T-helper 2 cell (primary cell): ENCODE measurements around the gene ZHX3.

Source experiments
- DNase-seq, 5 experiments: peaks; one replicate each; pipeline versions ENCODE4 v3.0.0 to v3.0.0-alpha.2; 2012 to 2022

ZHX3 gene

DNA sequence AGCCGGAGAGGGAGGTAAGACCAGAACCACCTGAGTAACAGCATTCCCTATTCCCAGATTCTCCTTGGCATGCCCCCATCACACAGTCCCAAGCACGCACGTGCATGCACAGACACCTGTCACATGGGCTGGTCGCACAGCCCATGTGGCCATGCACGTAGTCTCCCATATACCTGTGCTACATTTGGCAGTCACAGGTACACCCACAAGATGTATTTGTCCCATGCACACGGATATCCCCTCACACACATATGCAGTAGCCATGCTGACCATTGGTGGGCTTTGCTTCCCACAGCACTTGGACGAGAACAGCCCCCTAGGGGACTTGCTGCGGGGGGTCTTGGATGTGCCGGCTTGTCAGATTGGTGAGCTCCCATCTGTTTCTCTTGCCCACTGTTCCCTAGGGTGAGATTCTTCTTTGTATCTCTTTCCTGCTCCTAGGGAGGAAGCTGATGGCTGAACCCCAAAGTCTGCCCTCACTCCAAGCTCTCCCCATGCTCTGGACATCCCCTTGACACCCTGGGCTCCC lies 148.3 kb downstream of the ZHX3 start:
- DNase-seq: no peak

- DNase-seq: no peak
These were observed 149.0 kb downstream of the ZHX3 start for GRCh38 chr20:41168281-41169161.

DNA sequence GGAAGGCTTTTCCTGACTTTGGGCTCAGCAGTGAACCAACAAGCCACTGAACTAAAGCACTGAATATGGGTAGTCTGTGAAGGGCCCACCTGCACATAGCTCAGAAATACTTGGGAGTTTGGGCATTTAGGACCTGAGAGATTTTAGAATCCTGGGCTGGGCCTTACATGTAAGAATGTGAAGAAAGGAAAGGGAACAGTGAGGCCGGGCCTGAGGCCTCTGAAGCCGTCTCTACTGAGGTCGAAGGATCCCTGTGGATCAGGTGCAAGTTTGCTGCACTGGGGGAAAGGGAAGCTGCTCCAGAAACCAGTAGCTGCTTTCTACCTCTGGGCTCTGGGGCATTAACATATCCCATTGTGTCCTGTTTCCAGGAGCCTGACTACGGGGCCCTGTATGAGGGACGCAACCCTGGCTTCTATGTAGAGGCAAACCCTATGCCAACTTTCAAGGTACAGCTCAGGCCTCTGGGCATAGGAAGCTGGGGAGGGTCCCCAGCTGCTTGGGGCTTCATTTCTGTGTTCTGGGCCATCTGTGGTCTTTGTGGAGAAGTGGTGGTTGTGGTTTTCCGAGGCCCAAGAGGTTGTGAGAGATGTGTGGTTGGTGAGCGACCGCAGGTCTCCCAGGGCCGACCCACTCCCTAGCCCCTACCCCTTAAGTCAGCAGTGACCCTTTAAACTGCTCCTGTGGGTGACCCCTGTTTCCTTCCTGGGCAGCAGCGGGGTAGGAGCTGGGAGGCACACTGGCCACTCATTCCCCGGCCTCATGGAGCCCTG lies 149.9 kb downstream of the ZHX3 start:
- peak in 1 of 5 experiments; percentile 32 for DNase-seq

- no peak for DNase-seq
These were observed 150.4 kb downstream of the ZHX3 start for GRCh38 chr20:41167118-41167470.

DNA sequence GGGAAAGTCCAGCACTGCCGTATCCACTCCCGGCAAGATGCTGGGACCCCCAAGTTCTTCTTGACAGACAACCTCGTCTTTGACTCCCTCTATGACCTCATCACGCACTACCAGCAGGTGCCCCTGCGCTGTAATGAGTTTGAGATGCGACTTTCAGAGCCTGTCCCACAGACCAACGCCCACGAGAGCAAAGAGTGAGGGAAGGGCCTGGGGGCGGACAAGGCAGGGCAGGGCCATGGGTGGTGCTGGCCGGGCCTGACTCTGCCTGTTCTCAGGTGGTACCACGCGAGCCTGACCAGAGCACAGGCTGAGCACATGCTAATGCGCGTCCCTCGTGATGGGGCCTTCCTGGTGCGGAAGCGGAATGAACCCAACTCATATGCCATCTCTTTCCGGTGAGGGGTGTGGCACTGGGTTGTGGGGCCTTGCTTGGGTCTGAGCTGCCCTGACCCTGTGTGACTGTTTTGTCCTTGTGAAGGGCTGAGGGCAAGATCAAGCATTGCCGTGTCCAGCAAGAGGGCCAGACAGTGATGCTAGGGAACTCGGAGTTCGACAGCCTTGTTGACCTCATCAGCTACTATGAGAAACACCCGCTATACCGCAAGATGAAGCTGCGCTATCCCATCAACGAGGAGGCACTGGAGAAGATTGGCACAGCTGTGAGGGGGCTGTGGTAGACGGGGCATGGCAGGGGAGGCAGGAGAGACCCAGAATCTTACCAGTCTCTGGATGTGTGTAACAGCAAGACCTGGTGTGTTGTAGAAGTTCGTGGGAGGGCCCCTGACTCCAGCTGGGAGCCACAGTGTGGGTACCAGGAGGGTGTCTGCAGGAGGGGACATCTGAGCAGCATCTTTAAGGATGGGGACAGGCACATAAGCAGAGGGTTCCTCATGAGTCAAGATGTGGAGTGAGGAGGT lies 151.1 kb downstream of the ZHX3 start:
- no peak for DNase-seq

DNA sequence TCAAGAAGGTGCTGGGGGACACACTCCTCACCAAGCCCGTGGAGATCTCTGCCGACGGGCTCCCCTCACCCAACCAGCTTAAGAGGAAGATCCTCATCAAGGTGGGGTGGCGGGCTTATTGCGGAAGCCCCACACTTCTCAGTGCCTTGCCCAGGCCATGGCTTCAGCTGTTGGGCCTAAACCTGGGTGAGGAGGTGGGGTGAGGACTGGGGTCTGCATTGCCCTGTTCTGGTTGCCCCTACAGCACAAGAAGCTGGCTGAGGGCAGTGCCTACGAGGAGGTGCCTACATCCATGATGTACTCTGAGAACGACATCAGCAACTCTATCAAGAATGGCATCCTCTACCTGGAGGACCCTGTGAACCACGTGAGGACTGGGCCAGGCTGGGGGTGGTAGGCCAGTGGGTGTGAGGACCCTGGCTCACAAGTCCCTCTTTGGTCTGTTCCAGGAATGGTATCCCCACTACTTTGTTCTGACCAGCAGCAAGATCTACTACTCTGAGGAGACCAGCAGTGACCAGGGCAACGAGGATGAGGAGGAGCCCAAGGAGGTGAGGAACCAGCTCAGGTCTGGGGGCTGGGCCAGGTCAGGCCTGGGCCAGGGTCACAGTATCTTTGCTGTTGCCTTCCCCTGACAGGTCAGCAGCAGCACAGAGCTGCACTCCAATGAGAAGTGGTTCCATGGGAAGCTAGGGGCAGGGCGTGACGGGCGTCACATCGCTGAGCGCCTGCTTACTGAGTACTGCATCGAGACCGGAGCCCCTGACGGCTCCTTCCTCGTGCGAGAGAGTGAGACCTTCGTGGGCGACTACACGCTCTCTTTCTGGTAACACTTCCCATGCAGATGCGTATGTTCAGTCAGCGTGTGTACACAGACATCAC lies 152.3 kb downstream of the ZHX3 start:
- DNase-seq: no peak

- no peak for DNase-seq
These were observed 153.7 kb downstream of the ZHX3 start for GRCh38 chr20:41163821-41164220.

DNA sequence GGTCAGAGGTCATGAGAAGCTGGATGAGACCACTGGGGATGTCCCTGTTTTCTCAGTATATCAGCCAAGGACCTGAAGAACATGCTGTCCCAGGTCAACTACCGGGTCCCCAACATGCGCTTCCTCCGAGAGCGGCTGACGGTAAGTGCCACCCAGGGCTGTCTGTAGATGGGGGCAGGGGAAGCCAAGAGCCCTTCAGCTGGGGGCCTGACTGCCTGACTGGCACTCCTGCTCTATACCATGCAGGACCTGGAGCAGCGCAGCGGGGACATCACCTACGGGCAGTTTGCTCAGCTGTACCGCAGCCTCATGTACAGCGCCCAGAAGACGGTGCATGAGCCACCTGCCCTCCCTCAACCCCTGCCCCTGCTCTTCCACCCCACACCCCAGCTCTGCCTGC lies 155.1 kb downstream of the ZHX3 start:
- DNase-seq: no peak

GRCh38 chr20:41161886-41162285 lies 155.6 kb downstream of the ZHX3 start:
- peak in 1 of 5 experiments; percentile 67 for DNase-seq

DNA sequence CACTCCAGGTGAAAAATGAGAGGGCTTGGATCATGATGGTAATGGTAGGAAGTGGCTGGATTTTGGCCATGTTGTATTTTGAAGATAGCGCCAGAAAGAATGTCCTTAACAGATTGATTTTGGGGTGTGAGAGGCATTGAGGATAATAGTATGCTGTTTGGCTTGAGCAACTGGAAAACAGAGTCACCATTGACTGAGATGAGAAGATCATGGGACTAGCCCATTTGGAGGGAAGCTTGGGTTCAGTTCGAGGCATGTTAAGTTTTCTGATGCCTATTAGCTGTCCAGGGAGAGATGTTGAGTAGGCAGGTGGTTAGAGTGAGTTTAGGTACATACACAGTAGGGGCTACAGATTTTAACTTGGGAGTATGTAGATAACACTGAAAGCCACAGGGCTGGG lies 156.8 kb downstream of the ZHX3 start:
- no peak for DNase-seq

GRCh38 chr20:41159547-41159946 lies 158.0 kb downstream of the ZHX3 start:
- no peak for DNase-seq

- peak in 1 of 5 experiments; percentile 44 for DNase-seq
These were observed 159.4 kb downstream of the ZHX3 start for GRCh38 chr20:41158082-41158625.

DNA sequence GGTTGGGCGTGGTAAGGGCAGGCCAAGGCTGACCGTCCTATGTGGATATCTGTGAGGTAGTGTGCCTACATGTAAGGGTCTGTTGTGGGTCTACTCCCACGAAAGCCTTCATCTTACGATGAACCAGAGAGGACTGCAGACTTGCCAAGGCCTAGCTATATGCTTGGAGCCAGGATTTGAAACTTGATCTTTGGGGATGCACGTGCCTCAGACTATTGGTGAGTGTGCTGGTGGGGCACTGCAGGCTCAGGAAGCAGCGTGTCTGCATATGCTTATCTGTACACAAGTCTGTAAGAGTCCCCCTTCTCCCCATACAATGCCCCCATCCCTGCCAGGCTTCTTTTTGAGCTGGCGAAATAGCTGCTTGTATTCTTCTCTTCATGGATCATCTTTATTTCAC lies 162.3 kb downstream of the ZHX3 start:
- DNase-seq: no peak

DNA sequence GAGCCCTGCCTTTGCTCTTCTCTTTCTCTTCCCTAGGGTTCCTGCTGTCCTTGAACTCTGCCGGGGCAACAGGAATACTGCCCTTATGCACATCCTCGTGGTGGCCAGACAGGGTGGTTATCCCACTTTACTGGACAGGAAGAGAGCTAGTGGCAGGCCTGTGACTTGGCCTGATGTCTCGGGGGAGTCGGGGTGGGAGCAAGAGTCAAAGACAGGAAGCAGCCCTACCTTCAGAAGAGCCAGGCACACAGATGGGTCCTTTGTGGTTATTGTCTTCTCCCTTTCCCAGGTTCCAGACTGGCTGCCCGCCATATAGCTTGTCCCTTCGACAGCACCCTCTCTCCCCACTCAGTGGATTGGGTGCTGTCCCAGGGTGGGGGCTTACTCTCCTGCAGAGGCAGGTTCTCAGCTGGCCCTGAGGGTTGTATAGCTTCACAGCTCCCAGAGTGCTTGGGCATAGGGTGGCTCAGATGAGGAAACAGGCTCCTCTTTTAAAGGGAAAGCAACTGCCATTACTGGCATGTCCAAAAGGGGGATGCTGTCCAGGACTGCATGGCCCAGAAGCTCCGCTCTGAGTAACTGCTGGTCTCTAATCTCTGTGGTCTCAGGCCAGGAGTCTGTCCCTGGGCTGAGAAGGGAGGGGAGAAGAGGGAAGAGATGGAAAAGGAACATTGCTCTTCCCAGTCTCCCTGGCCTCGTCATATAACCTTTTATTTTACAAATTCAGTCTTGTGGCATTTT lies 162.9 kb downstream of the ZHX3 start:
- DNase-seq: no peak

DNA sequence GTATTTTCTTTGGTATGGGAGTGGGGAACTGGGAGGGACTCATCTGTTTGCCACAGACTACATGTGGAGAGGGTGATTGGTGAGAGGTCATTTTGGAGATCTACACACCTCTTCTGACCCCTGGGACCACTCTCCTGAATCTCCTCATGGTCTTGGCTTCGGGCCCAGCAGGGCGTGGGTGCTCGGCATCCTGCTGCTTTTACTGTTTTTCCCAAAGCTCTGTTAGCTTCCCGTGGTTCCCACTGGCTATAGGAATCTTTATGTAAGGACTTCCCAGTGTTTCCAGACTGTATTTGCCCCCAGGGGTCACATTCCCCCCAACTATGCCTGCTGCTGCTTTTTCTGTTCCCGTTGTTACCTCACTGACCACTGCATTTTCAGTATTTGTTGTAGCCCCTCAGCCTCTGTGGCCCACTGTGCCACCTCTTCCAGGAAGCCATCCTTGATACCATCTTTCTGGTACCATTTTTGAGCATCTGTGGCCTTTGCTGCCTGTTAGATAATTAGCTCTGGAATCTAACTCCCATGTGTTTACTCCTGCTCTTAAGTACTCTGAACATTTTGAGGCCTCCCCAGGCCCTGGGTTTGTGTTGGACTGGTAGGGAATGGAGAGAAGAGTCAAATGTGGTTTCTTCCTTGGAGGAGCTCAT lies 165.3 kb downstream of the ZHX3 start:
- DNase-seq: no peak

DNA sequence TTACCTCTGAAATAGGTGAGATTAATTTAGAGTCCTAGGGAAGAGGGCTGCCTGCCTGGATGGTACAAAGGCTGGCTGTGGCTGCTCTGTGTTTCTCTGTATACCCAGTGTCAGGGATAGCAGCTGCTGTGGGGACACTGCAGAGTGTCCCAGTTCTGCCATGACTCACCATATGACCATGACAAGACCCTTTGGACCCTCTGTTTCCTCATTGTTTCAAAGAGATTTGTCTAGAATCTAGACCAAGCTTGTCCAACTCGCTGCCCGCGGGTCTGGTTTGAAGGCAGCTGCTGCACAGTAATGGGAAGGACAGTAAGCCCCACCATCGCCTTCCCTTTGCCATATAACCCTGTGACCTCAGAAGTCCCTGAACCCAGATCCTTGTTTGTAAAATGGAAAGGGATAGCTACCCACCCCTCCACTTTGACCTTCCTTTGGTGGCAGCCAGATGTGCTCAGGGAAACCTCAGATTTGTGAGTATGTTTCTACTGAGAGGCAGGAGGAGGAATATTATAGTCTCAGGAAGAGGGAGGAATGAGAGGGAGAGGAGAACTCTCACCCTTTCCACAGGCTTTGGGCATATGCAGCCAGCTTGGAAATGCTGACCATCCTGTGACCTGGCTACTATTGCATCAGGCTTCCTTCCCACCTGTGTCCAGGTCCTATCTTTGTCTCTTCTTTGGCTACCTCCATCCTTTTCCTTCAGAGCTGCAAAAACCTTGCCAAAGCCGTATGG lies 166.2 kb downstream of the ZHX3 start:
- no peak for DNase-seq

- DNase-seq: peak in 2 of 5 experiments; percentile 16 to 65
These were observed 166.9 kb downstream of the ZHX3 start for GRCh38 chr20:41150664-41151063.

DNA sequence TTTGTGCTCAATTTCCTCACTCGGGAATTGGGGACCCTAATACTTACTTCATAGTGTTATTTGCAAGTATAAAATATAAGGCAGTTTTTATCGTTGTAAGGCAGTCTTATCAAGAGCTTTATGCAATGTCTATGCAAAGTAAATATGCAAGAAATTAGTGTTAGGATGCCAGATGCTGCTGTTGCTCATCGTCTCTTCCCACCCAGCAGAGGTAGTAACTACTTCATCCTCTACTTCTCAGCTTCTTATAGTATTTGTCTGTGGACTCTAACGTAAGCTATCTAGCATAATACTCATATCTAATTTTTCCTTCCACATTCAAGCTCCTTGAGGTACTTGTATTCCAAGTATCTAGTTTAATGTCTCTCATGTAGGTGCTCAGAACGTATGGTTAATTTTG lies 168.6 kb downstream of the ZHX3 start:
- no peak for DNase-seq

DNA sequence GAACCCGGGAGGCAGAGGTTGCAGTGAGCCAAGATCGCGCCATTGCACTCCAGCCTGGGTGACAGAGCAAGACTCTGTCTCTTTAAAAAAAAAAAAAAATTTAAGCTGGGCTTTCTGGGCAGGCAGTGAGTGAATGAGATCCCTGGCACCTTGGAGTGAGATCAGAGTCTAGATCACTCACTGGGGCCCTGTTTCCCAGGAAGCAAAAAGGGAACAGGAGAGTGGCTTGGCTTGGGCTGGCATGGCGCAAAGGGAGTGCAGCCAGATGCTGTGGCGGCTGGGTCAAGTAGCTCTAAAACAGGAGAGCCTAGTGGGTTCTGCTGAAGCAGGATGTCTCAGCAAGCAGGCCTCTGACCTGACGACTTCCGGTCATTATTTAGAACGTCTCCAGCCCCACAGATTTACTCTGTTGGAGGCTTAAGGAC lies 169.8 kb downstream of the ZHX3 start:
- no peak for DNase-seq
